HepG2 (cell line): Measurements from ENCODE around the gene PLEKHG4. TPM values are rescaled to one million over a fixed set of nuclear protein-coding genes. Genes with fewer than 3 reads are reported as not detected.
A peak's percentile ranks its signal among the peaks of the same experiment; 100 is the strongest.

Experiments
- ATAC-seq: fragments of 200-7000 bp; cut with Tn5 transposase; 3 replicates; pipeline ENCODE4 v1.9.1; 2020; ENCODE audit warnings: mild to moderate bottlenecking, moderate library complexity
- Bru-seq: library from RNA; stranded (reverse); fragments of 400-500 nt; gene quantifications from one replicate; lab custom pipeline; 2021; lab: Mats Ljungman, UMichigan
- BruChase-seq, 2 experiments: library from RNA; stranded (reverse); fragments of 400-500 nt; gene quantifications; one replicate each; lab custom pipeline; 2021; lab: Mats Ljungman, UMichigan
- BruUV-seq: library from RNA; stranded (reverse); fragments of 400-500 nt; replicated peaks from 2 replicates; lab custom pipeline; 2021; lab: Mats Ljungman, UMichigan
- CTCF ChIA-PET: fragments of 300-600 bp; formaldehyde crosslinking; extraction: SDS; loops from one replicate; lab custom pipeline; 2021; ENCODE audit warnings: low total read pairs, inconsistent platforms, low intra/inter-chr PET ratio; lab: Yijun Ruan, JAX
- POLR2A ChIA-PET: fragments of 350-600 bp; sonication (Branson Sonifier 250); formaldehyde crosslinking; loops from one replicate; lab custom pipeline; 2020; ENCODE audit warnings: antibody characterized with exemption, inconsistent platforms; lab: Yijun Ruan, JAX
- DNase-seq: peaks from one replicate; pipeline ENCODE4 v3.0.0-alpha.2; 2015; ENCODE audit warnings: low spot score
- FAIRE-seq: peaks from 3 replicates; lab custom pipeline; 2011; peaks lifted over from hg19 to GRCh38; lab: Jason Lieb, UNC
- H2AFZ ChIP-seq: one replicate; pipeline ENCODE4 v1.6.1; 2011; ENCODE audit warnings: low read length, inconsistent platforms
- H3K27ac ChIP-seq: fragments of 300-600 bp; 3 replicates; pipeline ENCODE4 v1.8.0; 2011; ENCODE audit warnings: mixed run types, mild to moderate bottlenecking, mixed read lengths, low read length, inconsistent platforms; ENCODE audit not compliant: insufficient read depth; ENCODE audit errors: extremely low read length
- H3K27me3 ChIP-seq, 2 experiments: fragments of 200-600 bp in 1 of 2; 2 replicates in 1 of 2; 3 replicates in 1 of 2; pipeline versions ENCODE4 v1.6.0 to v1.8.0; 2011; ENCODE audit warnings: low read length in 2 of 2, mild to moderate bottlenecking in 2 of 2, moderate library complexity in 2 of 2, inconsistent platforms in 1 of 2; ENCODE audit not compliant: insufficient read depth in 2 of 2, control insufficient read depth in 1 of 2
- H3K36me3 ChIP-seq, 2 experiments: fragments of 200-600 bp in 1 of 2; replicated peaks in 1 of 2; 2 replicates in 1 of 2; 3 replicates in 1 of 2; pipeline versions ENCODE4 v1.5.1 to v1.8.0; 2011; ENCODE audit warnings: low read length in 2 of 2, inconsistent platforms in 1 of 2; ENCODE audit not compliant: insufficient read depth in 2 of 2, control insufficient read depth in 1 of 2
- H3K4me1 ChIP-seq: 2 replicates; pipeline ENCODE4 v1.5.1; 2012; ENCODE audit warnings: low read length, inconsistent platforms; ENCODE audit not compliant: insufficient read depth
- H3K4me2 ChIP-seq: 2 replicates; pipeline ENCODE4 v1.6.0; 2011; ENCODE audit warnings: low read depth, low read length, inconsistent platforms
- H3K4me3 ChIP-seq, 3 experiments: fragments of 200-600 bp in 1 of 3; sonication (generic), shearing (Covaris generic) in 1 of 3; replicated peaks in 1 of 3; 2 replicates each; pipeline ENCODE4 v1.5.1; 2011 to 2016; ENCODE audit warnings: low read length in 3 of 3, inconsistent platforms in 2 of 3, low read depth in 2 of 3, mild to moderate bottlenecking in 2 of 3, control low read depth in 1 of 3, mixed read lengths in 1 of 3; ENCODE audit not compliant: insufficient read depth in 1 of 3
- H3K79me2 ChIP-seq: one replicate; pipeline ENCODE4 v1.6.1; 2011; ENCODE audit warnings: low read length, inconsistent platforms; ENCODE audit not compliant: insufficient read depth
- H3K9ac ChIP-seq: 2 replicates; pipeline ENCODE4 v1.6.0; 2011; ENCODE audit warnings: mild to moderate bottlenecking, low read depth, low read length, inconsistent platforms; ENCODE audit not compliant: insufficient read depth
- H3K9me3 ChIP-seq: 2 replicates; pipeline ENCODE4 v1.5.1; 2012; ENCODE audit warnings: mild to moderate bottlenecking, low read length
- H4K20me1 ChIP-seq: 2 replicates; pipeline ENCODE4 v1.6.0; 2011; ENCODE audit warnings: inconsistent platforms, mild to moderate bottlenecking, low read length, moderate library complexity; ENCODE audit not compliant: insufficient read depth
- NAIF1 ChIP-seq: sonication (generic); formaldehyde crosslinking; IDR thresholded peaks from 2 replicates; pipeline ENCODE4 v1.5.0; 2020; ENCODE audit warnings: mild to moderate bottlenecking, missing genetic modification reagents, borderline replicate concordance
- PCBP2 ChIP-seq: fragments of 200-400 bp; formaldehyde crosslinking; optimal IDR thresholded peaks from 2 replicates; pipeline ENCODE3; 2018; ENCODE audit warnings: low read length, low read depth; ENCODE audit not compliant: poor library complexity, severe bottlenecking
- SP1 ChIP-seq, 2 experiments: fragments of 450-650 bp in 1 of 2; sonication (generic) in 1 of 2; formaldehyde crosslinking in 1 of 2; IDR thresholded peaks; 2 replicates each; pipeline versions ENCODE4 v1.4.0 to v1.6.1; 2016 to 2020; ENCODE audit warnings: missing genetic modification reagents in 1 of 2
- ZNF235 ChIP-seq: sonication (generic); formaldehyde crosslinking; IDR thresholded peaks from 2 replicates; pipeline ENCODE4 v1.8.1; 2023; ENCODE audit warnings: mild to moderate bottlenecking, missing genetic modification reagents, borderline replicate concordance
- ZNF501 ChIP-seq: sonication (generic); formaldehyde crosslinking; IDR thresholded peaks from 2 replicates; pipeline ENCODE4 v1.5.1; 2020; ENCODE audit warnings: mild to moderate bottlenecking, moderate library complexity, missing genetic modification reagents
- ZNF879 ChIP-seq: sonication (generic); formaldehyde crosslinking; IDR thresholded peaks from 2 replicates; pipeline ENCODE4 v1.8.1; 2023; ENCODE audit warnings: missing genetic modification reagents
- WGBS: methylation state at CpG from one replicate; pipeline ENCODE4 v1.1.6; 2017; ENCODE audit warnings: low lambda C conversion rate; 5-methylcytosine and 5-hydroxymethylcytosine counted together
- in situ Hi-C: cut with HindIII; loops from 2 replicates; pipeline ENCODE4 v1.10.0; 2017; ENCODE audit warnings: low pct_unique_long_range_greater_than_20kb; ENCODE audit not compliant: extremely low pct_ligation_motif_present
- intact Hi-C: fragments of 100-400 bp; cut with micrococcal nuclease; formaldehyde crosslinking; loops from one replicate; pipeline ENCODE4 v1.10.0; 2022; ENCODE audit not compliant: unreplicated experiment
- long read RNA-seq, 2 experiments: library from RNA in 1 of 2; library from polyadenylated mRNA in 1 of 2; stranded (forward) in 1 of 2; unstranded in 1 of 2; transcript quantifications; one replicate each; pipeline ENCODE4 v2.0.0, GENCODE V29; 2019 to 2022
- polyA minus RNA-seq, 3 experiments: library from RNA; depleted of rRNA, polyadenylated mRNA; stranded (reverse); fragments of >200 nt; gene quantifications; 2 replicates each; pipeline ENCODE4 v1.2.3, GENCODE V29; 2011; ENCODE audit warnings: low replicate concordance in 1 of 3
- polyA plus RNA-seq, 8 experiments: library from polyadenylated mRNA; depleted of rRNA in 3 of 8; stranded (reverse) in 7 of 8; unstranded in 1 of 8; fragments of >200 nt; fragmentation: Illumina TruSeq in 4 of 8; extraction: Trizol in 4 of 8; gene quantifications; 2 replicates each; pipeline versions ENCODE4 v1.2.1 to v1.2.3, GENCODE V29; 2011 to 2016; ENCODE audit warnings: low read depth in 4 of 8, missing spikeins in 1 of 8, mixed read lengths in 1 of 8; ENCODE audit not compliant: insufficient read depth in 1 of 8
- total RNA-seq, 5 experiments: library from RNA; depleted of rRNA; stranded (reverse); fragments of >200 nt; fragmentation: Illumina TruSeq; extraction: Trizol; gene quantifications; 2 replicates each; pipeline ENCODE4 v1.2.3, GENCODE V29; 2016; ENCODE audit warnings: low read depth in 1 of 5
- TF ChIP-seq, protein P1 (sequence below): IDR thresholded peaks from 2 replicates; pipeline ENCODE4 v1.6.1; 2016; ENCODE audit warnings: missing genetic modification reagents, missing compliant biosample characterization
- TF ChIP-seq, protein P2 (sequence below): sonication (generic); formaldehyde crosslinking; IDR thresholded peaks from 2 replicates; pipeline ENCODE4 v1.5.0; 2020; ENCODE audit warnings: mild to moderate bottlenecking, missing genetic modification reagents

Gene PLEKHG4, protein sequence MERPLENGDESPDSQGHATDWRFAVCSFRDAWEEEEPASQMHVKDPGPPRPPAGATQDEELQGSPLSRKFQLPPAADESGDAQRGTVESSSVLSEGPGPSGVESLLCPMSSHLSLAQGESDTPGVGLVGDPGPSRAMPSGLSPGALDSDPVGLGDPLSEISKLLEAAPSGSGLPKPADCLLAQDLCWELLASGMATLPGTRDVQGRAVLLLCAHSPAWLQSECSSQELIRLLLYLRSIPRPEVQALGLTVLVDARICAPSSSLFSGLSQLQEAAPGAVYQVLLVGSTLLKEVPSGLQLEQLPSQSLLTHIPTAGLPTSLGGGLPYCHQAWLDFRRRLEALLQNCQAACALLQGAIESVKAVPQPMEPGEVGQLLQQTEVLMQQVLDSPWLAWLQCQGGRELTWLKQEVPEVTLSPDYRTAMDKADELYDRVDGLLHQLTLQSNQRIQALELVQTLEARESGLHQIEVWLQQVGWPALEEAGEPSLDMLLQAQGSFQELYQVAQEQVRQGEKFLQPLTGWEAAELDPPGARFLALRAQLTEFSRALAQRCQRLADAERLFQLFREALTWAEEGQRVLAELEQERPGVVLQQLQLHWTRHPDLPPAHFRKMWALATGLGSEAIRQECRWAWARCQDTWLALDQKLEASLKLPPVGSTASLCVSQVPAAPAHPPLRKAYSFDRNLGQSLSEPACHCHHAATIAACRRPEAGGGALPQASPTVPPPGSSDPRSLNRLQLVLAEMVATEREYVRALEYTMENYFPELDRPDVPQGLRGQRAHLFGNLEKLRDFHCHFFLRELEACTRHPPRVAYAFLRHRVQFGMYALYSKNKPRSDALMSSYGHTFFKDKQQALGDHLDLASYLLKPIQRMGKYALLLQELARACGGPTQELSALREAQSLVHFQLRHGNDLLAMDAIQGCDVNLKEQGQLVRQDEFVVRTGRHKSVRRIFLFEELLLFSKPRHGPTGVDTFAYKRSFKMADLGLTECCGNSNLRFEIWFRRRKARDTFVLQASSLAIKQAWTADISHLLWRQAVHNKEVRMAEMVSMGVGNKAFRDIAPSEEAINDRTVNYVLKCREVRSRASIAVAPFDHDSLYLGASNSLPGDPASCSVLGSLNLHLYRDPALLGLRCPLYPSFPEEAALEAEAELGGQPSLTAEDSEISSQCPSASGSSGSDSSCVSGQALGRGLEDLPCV
- total RNA-seq (2016; rRNA removed; fragmentation: Illumina TruSeq; extraction: Trizol) (9.0 and 13.6 TPM in 2 replicates), polyA plus RNA-seq (2011; rRNA removed) (7.1 and 13.6 TPM in 2 replicates), polyA minus RNA-seq (2011; rRNA and poly(A)+ RNA removed; ENCODE audit: low replicate concordance) (17.3 and 27.5 TPM in 2 replicates), Bru-seq, nascent RNA (percentile 41 among the genes with signal in this experiment), BruChase-seq, experiment 1, labeled RNA remaining after a 6-hour chase (percentile 49 among the genes with signal in this experiment), BruChase-seq, experiment 2, labeled RNA remaining after a 2-hour chase (percentile 42 among the genes with signal in this experiment)
- 1.0 and 1.9 TPM in 2 replicates for total RNA-seq (2016; cell fraction: cytosol; rRNA removed; fragmentation: Illumina TruSeq; extraction: Trizol; ENCODE audit: low read depth)
- 8.8 and 11.1 TPM in 2 replicates for total RNA-seq (2016; cell fraction: insoluble cytoplasmic fraction; rRNA removed; fragmentation: Illumina TruSeq; extraction: Trizol)
- 2.5 and 2.8 TPM in 2 replicates for total RNA-seq (2016; cell fraction: membrane; rRNA removed; fragmentation: Illumina TruSeq; extraction: Trizol)
- total RNA-seq (2016; cell fraction: nucleus; rRNA removed; fragmentation: Illumina TruSeq; extraction: Trizol), result 13.6 and 15.4 TPM in 2 replicates
- 3.8 and 5.1 TPM in 2 replicates for polyA plus RNA-seq (2011; cell fraction: cytosol; rRNA removed)
- polyA plus RNA-seq (2011; cell fraction: nucleus; rRNA removed), result 65.5 and 71.7 TPM in 2 replicates
- polyA plus RNA-seq (2012), result 4.8 and 7.4 TPM in 2 replicates
- polyA plus RNA-seq (2016; cell fraction: cytosol; fragmentation: Illumina TruSeq; extraction: Trizol; ENCODE audit: low read depth), result 0.52 and 0.53 TPM in 2 replicates
- 5.8 and 6.5 TPM in 2 replicates for polyA plus RNA-seq (2016; cell fraction: insoluble cytoplasmic fraction; fragmentation: Illumina TruSeq; extraction: Trizol; ENCODE audit: low read depth)
- 1.3 TPM in 2 replicates for polyA plus RNA-seq (2016; cell fraction: membrane; fragmentation: Illumina TruSeq; extraction: Trizol; ENCODE audit: low read depth)
- polyA plus RNA-seq (2016; cell fraction: nucleus; fragmentation: Illumina TruSeq; extraction: Trizol; ENCODE audit: insufficient read depth, low read depth), result 33.1 and 40.1 TPM in 2 replicates
- polyA minus RNA-seq (2011; cell fraction: cytosol; rRNA and poly(A)+ RNA removed), result 3.0 and 10.6 TPM in 2 replicates
- polyA minus RNA-seq (2011; cell fraction: nucleus; rRNA and poly(A)+ RNA removed), result 8.5 and 10.2 TPM in 2 replicates
- long read RNA-seq, experiment 1, partial matches to known transcripts, result 3 of 5 reads
- long read RNA-seq, experiment 1, other reads (novel, unspliced or antisense), result 1 of 5 reads
- long read RNA-seq, experiment 2, full-length matches to known transcripts, result 1 of 12 reads
- long read RNA-seq, experiment 2, partial matches to known transcripts, result 5 of 12 reads
- long read RNA-seq, experiment 2, other reads (novel, unspliced or antisense), result 6 of 12 reads

DNA sequence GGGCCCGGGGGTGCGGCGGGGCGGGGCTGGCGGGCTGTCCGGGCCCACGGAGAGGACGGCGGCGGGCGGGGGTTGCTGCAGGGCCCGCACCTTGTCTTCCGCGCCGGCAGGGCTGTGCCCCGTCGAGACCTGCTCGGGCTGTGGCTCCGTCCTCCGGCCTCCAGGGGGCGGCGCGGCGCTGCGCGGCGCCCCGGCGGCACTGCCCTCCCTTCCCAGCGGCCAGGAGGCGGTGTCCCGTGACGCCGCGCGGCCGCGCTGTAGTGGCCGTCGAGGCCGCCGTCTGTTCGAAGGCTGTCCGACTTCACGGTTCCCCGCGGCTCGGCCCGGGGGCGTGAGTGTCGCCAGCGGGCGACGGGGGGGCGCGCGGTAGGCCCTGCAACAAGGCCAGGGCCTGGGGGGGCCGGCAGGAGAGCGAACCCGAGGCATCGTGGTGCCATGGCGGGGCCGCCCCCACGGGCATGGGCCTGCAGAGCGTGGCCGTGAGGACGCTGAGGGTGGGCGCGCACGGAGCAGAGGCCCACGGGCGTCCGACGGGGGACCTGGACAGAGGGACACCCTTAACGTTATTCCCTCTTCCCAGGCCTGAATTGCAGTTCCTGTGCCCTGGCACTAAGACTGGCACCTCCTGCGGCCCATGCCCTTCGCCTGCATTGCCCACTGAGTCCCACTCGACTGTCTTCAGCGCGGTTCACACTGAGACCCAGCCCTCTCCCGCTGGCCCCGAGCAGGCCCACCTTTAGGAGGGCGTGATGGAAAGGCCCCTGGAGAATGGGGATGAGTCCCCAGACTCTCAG lies at the start of gene PLEKHG4:
Gene PLEKHG4, plus strand, starts transcription at position 237 of the 794 bp plus-strand sequence. Its CDS starts 513 bp downstream, at position 750.
- H2AFZ ChIP-seq, result no peak within 1 kb of the TSS
- H3K4me3 ChIP-seq, result peak within 1 kb of the TSS; percentile 57 to 89 (median 67)
- FAIRE-seq (no peak), DNase-seq (peak; percentile 69), ATAC-seq (peak; percentile 95)
- WGBS, result 80% methylated on average over 20 of the region's 83 CpGs
- in situ Hi-C loops (no loop called here), intact Hi-C loops (loop anchor here (5.0 kb wide), 1 partner anchor 188 kb away; no protein-coding TSS in a partner anchor)
- peaks cover 4% of the 10 kb centered on the region for H3K79me2 ChIP-seq
- H3K27ac ChIP-seq, result peak within 1 kb of the TSS; percentile 41
- CTCF ChIA-PET, result interaction anchor here (1.2 to 1.8 kb wide), 6 partner anchors 113 to 262 kb away, joined by 3 to 7 read pairs (median 4); partner anchors contain the start of genes TPPP3 and ZDHHC1
- no peaks in the 10 kb centered on the region for H3K27me3 ChIP-seq
- H3K9me3 ChIP-seq, result no peaks in the 10 kb centered on the region
- no peaks in the 10 kb centered on the region for H4K20me1 ChIP-seq
- H3K9ac ChIP-seq, result peak within 1 kb of the TSS; percentile 76
- POLR2A ChIA-PET, result interaction anchor here (1.3 to 2.6 kb wide), 3 partner anchors 10 to 33 kb away, joined by 4 to 16 read pairs (median 4); partner anchors contain the start of gene FHOD1
- BruUV-seq, result TSS peak; percentile 67
- H3K4me2 ChIP-seq, result peak within 1 kb of the TSS; percentile 99
- H3K36me3 ChIP-seq, result peaks cover 3 to 14% of the 10 kb centered on the region in 2 experiments; a peak in 3 of 5 replicates
- peaks cover 28% of the 10 kb centered on the region for H3K4me1 ChIP-seq
- TF ChIP-seq, protein P1, sequence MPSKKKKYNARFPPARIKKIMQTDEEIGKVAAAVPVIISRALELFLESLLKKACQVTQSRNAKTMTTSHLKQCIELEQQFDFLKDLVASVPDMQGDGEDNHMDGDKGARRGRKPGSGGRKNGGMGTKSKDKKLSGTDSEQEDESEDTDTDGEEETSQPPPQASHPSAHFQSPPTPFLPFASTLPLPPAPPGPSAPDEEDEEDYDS, result no peak
- TF ChIP-seq, protein P2, sequence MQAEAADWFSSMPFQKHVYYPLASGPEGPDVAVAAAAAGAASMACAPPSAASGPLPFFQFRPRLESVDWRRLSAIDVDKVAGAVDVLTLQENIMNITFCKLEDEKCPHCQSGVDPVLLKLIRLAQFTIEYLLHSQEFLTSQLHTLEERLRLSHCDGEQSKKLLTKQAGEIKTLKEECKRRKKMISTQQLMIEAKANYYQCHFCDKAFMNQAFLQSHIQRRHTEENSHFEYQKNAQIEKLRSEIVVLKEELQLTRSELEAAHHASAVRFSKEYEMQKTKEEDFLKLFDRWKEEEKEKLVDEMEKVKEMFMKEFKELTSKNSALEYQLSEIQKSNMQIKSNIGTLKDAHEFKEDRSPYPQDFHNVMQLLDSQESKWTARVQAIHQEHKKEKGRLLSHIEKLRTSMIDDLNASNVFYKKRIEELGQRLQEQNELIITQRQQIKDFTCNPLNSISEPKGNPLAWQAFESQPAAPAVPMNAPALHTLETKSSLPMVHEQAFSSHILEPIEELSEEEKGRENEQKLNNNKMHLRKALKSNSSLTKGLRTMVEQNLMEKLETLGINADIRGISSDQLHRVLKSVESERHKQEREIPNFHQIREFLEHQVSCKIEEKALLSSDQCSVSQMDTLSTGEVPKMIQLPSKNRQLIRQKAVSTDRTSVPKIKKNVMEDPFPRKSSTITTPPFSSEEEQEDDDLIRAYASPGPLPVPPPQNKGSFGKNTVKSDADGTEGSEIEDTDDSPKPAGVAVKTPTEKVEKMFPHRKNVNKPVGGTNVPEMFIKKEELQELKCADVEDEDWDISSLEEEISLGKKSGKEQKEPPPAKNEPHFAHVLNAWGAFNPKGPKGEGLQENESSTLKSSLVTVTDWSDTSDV, result no peak; the same call in 1 of the 2 replicates
- TF ChIP-seq SP1 (IDR thresholded peaks at IDR 0.05), result no peak
- peak; percentile 51 for TF ChIP-seq SP1 (CRISPR knock-in tag; IDR thresholded peaks at IDR 0.05)
- TF ChIP-seq ZNF501 (CRISPR knock-in tag), result peak; percentile 38; the same call in 1 of the 2 replicates
- no peak for TF ChIP-seq ZNF879 (CRISPR knock-in tag)
- no peak for TF ChIP-seq NAIF1 (CRISPR knock-in tag)
- no peak for TF ChIP-seq PCBP2
- TF ChIP-seq ZNF235, result no peak
